HG03571 (cell line): ENCODE data around the gene KDR.

ENCODE experiments used
- ATAC-seq: cut with Tn5 transposase; IDR thresholded peaks from one replicate; pipeline ENCODE4 v1.9.1; 2021; ENCODE audit not compliant: unreplicated experiment

Gene KDR

GRCh38 chr4:55080174-55080865, 45.1 kb downstream of the KDR start:
- no peak for ATAC-seq

DNA sequence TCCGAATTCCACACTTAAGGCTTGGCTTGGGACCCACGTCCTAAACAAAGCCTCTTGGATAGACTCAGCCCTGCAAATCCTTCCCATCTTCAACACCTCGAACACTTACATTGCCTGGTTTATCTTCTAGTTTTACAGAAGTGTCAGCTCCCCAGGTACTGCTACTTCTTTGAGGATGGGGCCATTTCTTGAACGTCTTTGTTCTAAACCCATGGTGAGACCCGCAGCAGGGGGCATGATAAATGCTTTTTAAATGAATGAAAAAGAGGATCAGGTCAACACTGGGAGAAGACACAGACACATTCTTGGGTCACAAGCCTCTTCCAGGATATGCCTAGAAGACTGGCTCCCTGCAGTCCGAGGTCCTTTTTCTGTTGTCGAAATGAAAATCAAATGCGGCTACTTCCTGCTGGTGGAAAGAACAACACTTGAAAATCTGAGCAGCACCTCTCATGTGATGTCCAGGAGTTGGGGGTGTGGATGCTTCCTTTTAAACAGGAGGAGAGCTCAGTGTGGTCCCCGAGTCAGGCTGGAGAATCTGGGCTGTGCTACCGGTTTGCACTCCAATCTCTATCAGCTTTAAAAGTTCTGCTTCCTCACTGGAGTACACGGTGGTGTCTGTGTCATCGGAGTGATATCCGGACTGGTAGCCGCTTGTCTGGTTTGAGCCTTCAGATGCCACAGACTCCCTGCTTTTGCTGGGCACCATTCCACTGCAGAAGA, 45.8 kb downstream of the KDR start:
- no peak for ATAC-seq

DNA sequence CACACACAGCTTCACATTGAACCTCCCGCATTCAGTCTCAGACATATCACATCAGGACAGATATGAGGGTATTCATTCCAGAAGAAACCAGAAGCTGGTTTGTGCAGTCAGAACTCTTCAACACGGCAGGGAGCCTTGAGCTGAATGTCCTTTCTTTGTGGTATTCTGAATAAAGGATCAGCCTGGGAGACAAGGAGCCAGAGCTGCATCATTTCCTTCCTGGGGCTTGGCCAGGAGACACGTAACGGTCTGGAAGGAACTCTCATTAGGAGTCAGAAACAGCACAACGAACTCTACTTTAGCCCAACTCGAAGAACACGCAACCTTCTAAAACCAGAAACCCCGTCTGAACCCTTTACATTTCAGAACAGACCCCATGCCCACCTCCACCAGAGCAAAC, 46.4 kb downstream of the KDR start:
- no peak for ATAC-seq

GRCh38 chr4:55077577-55077976, 47.8 kb downstream of the KDR start:
- ATAC-seq = no peak

- ATAC-seq = no peak
Measured at GRCh38 chr4:55075823-55076716, 49.3 kb downstream of the KDR start.

DNA sequence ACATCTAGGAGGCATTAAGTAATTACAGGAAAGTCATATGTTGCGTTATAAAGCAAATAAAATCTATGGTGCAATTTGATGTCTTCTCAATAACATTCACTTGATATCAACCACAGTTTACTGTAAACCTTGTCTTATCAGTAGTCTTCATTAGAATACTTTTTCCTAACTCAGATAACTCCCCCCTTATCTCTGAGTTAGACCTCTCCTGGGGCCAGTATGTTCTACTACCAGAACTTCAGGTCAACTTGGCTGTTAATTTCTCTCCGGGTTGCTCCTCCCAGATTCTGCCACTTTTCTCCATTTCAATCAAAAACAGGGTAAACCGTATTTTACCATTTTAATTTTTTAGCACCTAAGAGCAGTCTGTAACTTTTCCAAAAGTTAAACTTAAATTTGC, 50.0 kb downstream of the KDR start:
- ATAC-seq = no peak

GRCh38 chr4:55074386-55074785, 51.0 kb downstream of the KDR start:
- no peak for ATAC-seq

- ATAC-seq = no peak
Measured at GRCh38 chr4:55071951-55072350, 53.4 kb downstream of the KDR start.

GRCh38 chr4:55069248-55069647, 56.1 kb downstream of the KDR start:
- no peak for ATAC-seq

DNA sequence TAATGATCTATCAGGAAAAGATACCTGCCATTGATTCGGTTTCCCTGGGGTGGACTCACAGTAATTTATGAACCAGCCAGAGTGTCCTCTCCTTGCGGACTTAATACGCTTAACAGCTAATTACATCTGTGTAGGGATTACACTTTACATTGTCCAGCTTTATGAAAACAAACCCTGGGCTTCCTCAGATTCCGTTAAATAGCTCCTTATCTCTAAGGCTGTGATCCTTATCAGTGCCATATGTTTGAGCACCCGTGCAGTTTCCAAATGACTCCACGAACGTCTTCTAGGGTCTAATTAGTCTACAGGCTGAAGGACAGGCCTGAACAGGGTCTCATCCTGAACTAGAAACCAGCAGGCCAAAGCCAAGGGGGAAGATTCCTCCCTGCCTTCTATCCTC, 56.9 kb downstream of the KDR start:
- ATAC-seq = no peak

DNA sequence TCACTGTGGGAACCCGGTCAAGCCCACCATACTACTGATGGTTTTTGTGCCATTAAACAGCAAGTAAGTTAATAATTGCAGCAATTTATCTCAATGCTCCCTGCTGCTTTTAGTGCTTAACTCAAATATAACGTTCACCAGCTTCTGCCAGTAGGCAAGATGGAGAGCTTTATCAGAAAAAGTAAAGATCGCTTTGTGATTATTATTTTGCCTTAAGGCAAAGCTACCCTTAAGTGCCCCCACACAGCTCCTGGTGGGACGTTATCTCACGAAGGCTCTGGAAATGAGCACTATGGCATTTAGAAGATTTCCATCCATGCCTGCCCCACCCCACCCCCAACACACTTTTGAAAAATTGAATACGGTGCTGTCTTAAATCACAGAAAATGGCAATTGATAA, 59.4 kb downstream of the KDR start:
- ATAC-seq = no peak

GRCh38 chr4:55055529-55055928, 69.9 kb downstream of the KDR start:
- no peak for ATAC-seq

DNA sequence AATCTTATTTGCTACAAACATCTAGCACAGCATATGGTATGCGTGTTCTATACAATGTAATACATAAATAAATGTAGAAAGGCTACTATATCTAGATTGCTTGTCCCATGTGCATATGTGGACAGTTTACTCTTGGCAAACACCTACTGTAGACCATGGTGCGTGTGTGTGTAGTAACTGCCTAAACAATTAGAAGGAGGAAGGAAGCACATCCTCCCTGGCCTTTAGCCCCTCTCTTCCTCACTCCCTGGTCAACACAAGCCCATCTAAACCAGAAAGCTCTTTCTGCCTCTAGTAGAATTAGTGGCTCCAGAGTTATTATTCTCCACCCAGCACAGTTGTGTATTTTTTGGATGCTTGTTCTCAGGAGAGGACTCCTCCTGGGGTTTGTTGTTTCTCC, 73.9 kb downstream of the KDR start:
- ATAC-seq = no peak

- ATAC-seq = no peak
Measured at GRCh38 chr4:55050418-55050950, 74.9 kb downstream of the KDR start.

GRCh38 chr4:55038176-55038890, 87.1 kb downstream of the KDR start:
- no peak for ATAC-seq

DNA sequence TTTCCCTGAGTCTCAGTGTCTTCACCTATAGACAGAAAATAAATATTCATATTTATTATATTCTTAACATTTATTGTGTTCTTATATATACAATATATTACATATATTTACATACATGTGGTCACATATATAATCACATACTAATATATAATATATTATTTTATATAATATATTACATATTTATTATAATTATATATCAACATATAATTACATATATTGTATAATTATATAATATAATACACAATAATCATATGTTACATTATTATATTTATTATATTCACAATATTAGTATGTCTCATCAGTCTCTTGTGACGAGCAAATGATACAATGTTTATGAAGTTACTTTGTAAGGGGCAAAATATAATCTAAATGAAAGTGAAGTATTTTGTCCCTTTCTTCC, 87.7 kb downstream of the KDR start:
- no peak for ATAC-seq

GRCh38 chr4:55036405-55036804, 89.0 kb downstream of the KDR start:
- no peak for ATAC-seq

DNA sequence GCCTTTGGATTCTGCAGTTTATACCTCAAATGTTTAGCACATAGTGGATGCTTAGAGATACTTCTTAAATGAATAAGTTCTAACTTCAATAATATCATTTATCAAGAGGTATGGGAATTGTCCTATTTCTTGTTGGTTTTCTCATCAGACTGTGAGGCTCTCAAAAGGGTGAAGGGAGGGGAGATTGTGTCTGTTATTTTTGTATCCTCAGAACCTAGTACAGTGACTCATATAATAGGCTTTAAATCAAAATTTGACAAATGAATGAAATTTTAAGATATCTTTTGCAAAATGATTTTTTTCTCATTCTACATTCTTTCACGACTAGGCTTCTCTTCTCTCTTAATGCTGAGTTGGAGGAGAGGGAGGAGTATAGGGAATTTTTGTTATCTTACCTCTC, 89.5 kb downstream of the KDR start:
- no peak for ATAC-seq

DNA sequence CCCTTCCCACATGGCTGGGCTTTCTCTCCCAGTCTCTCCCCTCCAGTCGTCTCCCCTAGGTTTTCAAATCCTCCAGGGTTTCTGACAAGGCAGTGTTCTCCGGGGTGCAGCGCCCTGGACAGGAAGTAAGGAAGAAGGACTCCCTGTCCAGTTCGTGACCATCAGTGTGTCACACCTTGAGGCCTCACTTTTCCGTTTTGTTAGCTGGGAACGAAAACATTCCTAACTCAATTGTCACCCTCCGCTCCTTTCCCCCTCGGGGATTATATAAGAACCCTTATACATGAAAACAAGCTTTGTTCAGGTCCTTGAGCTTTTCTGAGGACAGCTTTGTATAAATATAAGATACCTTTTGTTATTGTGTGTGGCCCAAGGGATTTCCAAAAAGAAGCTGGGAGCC, 92.1 kb downstream of the KDR start:
- ATAC-seq = no peak

- no peak for ATAC-seq
Measured at GRCh38 chr4:55032788-55033187, 92.6 kb downstream of the KDR start.

DNA sequence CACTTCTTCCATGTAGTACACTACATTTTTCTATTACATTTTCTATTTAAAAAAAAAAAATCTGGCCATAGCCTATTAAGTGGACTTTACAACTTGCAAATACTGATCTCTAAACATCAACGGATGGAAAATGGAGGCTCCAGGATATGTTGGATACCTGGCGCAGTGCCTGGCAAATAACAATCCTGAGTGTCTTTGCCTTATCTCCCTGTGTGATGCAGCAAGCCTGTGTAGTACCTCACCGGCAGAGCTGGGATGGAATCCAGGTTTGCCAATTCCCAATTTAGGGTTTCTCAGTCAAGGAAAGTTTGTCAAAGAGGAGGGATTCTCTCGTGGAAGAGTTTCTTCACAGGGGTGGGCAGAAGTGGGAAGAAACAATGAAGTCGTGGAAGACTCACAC, 93.2 kb downstream of the KDR start:
- ATAC-seq = no peak
